GM18870 (cell line): ENCODE results near the gene GLG1.
"Not testable (repeated sequence)": the region's sequence is repeated elsewhere in the genome, so short reads cannot be mapped to it uniquely, and the experiment has no call there.

Source experiments
- ATAC-seq: cut with Tn5 transposase; IDR thresholded peaks from one replicate; pipeline ENCODE4 v1.9.1; 2021; ENCODE audit warnings: moderate library complexity; ENCODE audit not compliant: unreplicated experiment

GLG1 gene

DNA sequence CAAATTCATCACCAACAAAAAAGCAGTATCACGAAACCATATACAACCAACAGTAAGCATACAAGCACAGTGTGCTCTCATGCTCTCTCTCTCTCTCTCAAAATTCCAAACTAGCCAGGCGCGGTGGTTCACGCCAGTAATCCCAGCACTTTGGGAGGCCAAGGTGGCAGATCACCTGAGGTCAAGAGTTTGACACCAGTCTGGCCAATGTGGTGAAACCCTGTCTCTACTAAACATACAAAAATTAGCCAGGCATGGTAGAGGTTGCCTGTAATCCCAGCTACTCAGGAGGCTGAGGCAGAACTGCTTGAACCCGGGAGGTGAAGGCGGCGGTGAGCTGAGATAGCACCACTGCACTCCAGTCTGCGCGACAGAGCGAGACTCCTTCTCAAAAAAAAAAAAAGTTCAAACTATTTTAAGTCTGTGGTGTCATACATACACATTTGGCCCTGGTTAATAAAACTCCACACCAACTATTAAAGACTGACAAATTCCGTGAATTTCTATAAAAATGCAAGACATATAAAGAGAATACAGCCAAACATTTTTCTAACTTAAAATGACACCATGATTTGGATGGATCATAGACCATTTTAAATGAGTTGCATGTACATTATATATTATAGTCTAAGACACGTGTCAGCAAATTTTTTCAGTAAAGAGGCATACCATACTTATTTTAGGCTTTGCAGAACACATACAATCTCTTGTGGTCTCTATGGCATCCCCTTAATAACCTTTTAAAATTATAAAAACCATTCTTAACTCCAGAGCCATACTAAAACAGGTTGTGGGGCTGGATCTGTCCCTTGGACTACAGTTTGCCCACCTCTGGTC, 30.9 kb downstream of the GLG1 start:
- no peak for ATAC-seq

DNA sequence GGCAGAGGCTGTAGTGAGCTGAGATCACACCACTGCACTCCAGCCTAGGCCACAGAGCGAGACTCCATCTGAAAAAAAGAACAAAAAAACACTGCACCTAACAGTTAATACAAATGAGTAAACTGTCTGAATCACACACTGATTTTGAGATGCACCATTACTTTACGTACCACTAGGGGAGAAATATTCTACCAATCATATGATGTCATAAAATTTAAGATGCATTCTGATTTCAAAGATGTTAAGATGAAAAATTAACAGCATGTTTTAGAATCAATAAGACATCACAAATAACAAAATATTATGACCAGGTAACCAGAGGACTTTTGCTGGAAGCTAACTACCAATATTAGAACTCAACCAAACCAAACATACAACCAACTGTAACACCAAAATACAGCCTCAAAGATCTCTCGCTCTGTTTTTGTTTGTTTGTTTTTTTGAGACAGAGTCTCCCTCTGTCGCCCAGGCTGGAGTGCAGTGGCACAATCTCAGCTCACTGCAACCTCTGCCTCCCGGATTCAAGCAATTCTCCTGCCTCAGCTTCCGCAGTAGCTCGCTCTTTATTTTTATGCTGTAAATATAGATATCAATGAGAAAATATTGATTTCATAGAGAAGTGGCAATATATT, 31.6 kb downstream of the GLG1 start:
- no peak for ATAC-seq

DNA sequence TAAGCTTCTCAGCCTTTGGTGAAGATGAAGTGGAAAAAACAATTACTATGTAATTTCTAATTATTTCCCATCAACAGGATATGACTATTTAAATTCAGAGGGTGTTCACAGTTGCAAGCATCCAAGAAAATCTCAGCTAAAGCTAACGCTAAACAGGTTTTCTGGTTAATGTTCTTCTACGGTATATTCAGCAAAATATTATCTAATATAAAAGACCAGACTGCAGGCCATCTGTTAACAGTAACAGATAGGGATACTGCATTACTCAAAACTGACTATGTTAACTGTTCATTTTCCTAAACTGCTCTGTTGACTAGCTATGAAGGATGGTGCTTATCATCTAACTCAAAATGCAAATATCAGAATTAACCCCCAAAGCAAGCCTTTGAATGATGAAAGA, 32.8 kb downstream of the GLG1 start:
- ATAC-seq = no peak

DNA sequence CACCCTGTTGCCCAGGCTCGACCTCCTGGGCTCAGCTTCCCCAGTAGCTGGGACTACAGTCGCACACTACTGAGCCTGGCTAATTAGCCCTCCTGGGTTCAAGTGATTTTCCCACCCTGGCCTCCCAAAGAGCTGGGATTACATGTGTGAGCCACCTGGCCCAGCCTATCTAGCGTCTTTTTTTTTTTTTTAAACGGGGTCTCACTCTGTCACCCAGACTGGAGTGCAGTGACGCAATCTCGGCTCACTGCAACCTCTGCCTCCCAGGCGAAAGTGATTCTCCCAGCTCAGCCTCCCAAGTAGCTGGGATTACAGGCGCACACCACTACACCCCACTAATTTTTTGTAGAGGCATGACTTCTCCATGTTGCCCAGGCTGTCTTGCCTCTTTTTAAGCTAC, 33.3 kb downstream of the GLG1 start:
- ATAC-seq = no peak

DNA sequence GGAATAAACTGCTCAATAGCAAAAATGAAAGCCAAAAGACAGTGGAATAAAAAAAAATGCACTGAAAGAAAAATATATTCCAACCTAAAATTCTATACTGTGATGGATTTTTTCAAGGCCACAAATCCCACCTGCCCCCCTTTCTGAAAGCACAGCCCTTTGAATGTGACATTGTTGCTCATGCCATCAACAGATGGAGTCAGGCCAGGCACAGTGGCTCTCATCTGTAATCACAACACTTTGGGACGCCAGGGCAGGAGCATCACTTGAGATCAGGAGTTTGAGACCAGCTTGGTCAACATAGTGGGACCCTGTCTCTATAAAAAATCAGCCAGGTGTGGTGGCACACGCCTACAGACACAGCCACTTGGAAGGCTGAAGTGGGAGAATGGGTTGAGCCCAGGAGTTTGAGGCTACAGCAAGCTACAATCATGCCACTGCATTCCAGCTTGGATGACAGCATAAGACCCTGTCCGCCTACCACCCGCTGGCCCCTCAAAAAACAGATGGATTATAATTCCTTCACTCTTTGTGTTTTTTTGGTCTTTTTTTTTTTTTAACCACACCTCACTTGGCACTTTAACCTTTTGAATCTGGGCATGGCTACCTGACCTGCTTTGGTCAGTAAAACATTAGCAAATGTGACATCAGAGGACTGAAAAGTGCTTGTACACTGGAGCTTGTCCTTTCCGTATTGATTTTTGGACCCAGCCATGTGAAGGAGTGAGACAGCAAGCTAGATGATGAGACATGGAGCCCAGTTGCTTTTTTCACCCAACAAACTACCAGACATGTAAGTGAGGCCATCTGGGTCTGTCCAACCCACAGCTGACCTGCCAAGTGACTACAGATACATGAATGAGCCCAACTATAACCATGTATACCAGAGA, 36.3 kb downstream of the GLG1 start:
- no peak for ATAC-seq

DNA sequence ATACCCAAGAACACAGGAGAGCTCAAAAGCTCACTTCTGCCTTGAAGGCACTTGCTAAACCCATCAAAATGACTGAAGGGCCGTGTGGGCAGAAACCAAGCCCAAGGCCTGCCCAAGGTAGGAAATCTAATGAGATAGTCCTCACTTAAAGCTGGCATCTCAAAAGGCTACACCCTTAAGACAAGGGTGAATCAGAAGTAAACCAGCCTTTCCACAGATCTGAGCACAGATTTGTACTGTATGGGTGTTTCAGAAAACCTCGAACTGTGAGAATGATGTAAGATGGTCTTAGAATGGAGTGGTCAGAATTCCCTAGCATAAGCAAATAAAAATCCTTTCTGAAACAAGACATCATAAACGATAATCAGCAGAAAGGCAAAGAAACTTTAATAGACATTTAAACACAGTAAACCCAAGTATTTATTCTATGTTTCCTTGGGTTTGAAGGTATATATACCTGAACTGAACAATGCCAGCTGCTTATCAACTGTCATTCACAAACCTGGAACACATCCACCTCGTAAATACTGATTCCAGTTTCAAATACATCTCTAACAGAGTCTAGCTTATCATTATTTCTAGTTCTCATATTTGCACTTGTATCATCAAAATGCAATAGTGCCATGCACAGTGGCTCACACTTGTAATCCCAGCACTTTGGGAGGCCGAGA, 37.8 kb downstream of the GLG1 start:
- no peak for ATAC-seq

DNA sequence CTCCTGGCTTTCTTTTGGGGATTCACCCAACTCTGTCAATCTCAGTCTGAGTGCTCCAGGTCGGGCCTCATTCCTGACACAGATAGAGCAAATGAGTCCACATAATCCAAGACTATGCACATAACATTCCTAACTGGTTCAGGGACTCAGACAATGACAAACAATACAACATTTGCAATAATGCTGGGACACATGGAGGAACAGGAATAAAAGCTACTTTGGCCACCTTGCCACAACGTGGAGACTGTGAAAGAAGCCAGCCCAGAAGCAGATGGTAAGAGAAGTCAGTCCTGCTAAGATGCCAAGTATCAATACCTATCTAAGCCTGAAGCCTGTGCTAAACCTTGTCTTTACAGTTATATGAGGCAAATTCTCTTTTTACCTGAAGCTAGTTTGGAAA, 39.0 kb downstream of the GLG1 start:
- no peak for ATAC-seq

DNA sequence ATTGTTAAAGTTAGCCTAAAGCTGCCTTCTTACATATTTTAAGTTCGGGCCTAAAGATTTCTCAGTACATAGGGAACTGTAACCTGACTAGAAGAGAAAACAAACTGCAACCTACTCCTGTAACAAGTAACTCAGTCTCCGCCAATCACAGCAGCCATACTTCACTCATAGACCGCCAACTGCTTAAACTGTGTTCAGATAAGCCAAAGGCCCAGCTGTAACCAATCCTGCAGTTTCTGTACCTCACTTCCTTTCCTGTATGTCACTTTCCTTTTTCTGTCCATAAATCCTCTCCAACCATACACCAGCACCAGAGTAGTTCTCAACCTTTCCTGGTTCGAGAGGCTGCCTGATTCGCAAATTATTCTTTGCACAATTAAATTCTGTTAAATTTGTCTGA, 41.5 kb downstream of the GLG1 start:
- no peak for ATAC-seq

DNA sequence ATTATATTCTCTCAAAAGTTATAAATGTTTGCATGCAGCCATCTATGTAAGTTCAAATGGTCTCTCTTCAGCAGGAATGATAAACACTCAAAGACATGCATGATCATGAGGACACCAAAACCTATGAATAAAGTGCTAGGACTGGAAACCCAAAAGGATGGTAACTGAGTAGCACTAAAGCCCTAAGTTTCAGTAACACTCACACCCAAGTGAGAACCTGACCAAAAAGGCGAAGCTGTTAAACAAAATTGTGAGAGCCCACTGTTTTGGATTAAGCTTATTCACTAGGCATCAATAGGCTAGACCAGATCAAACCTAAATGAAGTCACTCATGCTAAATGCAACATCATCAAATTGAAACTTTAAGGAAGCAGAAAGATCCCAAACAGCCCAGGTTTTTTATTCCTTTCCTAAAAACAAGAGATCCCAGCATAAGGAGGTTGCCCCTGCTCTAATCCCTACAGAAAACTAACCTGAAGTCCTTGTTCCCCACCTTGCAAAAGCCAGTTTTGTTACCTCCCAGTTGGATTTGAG, 42.4 kb downstream of the GLG1 start:
- ATAC-seq = no peak

DNA sequence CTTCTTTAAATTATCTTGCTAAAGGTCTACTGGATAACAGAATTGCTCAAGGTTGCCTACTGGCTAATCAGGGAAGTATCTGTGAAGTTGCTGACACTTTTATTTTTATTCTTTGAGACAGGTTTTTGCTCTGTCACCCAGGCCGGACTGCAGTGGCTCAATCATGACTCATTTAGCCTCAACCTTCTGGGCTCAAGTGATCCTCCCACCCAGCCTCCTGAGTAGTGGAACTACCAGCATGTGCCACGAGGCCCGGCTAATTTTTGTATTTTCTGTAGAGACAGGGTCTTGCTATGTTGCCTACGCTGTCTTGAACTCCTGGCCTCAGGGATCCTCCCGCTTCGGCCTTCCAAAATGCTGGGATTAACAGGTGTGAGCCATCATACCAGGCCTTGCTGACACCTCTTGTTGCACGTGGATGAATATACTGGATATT, 43.1 kb downstream of the GLG1 start:
- ATAC-seq = no peak

DNA sequence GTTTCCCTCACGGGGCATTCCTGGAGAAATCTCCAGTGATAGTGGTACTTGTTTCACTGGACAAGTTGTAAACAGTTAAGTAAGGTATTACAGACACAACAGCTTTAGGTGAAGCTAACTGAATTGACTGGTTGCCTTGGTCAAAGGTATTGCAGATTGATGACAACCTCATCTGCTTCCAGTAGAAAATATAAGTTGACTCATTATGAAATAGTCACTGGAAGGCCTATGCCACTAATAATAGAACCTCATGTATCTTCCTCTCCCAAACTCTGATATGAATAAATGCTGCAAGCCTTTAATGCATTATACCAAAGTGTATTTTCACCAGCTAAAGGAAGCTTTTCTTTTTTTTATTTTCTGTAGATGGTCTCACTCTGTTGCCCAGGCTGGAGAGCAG, 44.8 kb downstream of the GLG1 start:
- no peak for ATAC-seq

DNA sequence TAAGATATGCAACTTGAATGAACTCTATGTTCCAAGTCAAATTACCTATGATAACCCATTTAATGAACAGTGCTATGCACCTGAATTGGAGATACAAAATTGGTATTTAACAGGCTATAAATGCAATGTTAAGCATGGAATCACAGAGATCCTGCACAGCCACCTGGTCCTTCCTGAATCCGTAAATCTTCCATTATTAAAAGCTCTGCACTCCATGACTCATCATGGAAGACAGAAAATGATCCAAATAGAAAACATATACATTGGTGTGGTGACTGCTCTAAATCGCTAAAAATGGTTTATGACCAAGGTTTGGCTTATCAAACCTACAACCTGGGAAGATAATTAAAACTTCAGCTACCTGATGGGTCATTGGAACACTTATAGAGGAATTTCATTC, 45.3 kb downstream of the GLG1 start:
- no peak for ATAC-seq

DNA sequence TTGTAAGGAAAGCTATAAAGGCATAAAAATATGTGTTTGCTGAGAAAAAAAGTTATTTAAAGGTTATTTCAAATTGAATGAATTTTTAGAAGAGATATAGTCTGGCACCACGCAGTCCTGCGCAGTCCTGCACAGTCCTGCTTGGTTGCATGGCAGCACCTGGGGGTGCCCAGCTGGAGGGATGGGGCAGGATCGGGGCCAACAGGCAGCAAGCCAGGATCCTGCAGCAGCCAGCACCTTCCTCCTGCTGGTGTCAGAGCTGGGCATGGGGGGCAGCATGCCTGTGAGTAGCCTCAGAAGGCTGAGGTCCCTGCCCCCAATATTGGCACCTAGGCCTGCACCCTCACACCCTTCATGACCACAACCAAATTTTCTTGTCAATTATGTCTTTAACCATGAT, 46.0 kb downstream of the GLG1 start:
- no peak for ATAC-seq

DNA sequence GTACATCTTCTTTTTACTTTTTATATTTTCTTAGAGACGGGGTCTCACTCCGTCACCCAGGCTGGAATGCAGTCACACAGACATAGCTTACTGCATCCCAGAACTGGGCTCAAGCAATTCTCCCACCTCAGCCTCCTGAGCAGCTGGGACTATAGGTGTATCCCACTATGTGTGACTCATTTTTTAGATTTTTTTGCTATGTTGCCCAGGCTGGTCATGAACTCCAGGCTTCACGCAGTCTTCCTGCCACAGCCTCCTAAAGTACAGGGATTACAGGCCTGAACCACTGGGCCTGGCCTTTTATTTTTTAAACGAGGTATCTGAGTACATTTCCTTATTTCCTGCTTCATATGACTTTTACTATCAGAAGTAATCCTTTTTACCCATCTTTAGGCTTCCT, 48.0 kb downstream of the GLG1 start:
- no peak for ATAC-seq

DNA sequence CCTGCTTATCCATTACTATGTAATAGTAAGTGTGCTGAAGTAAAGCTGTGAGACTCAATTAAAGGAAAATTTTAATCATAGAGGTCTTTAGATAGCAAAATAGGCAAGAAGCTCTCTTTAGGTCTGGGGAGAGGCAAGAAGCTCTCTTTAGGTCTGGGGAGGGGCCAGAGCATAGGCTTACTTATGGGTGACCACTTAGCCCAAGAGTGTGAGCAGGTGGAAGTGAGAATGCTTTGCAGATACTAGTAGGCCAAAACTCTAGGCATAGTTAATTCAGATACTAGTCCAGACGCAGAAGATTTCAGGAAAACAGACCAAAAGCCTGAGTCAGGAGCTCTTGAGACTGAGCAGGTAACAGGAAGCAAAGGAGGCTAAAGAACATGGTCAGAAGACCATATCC, 49.6 kb downstream of the GLG1 start:
- no peak for ATAC-seq

DNA sequence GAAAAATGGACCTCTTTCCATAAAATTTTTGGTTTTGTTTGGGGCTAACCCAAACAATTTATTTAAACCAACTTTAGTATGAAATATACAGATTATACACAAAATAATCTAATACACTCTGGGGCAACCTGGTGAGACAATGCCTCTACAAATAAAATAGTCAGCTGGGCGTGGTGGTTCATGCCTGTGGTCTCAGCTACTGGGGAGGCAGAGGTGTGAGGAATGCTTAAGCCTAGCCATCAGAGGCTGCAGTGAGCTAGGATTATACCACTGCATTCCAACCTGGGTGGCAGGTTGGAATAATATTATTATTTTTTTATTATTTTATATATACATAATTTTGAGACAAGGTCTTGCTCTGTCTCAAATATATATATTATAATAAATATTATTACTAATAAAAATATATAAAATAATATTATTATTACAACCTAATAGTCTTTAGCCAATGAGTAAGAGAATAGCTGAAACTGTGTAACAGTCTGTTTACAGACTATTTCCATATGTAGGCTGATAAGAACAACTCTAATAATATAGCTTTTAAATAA, 50.5 kb downstream of the GLG1 start:
- no peak for ATAC-seq

DNA sequence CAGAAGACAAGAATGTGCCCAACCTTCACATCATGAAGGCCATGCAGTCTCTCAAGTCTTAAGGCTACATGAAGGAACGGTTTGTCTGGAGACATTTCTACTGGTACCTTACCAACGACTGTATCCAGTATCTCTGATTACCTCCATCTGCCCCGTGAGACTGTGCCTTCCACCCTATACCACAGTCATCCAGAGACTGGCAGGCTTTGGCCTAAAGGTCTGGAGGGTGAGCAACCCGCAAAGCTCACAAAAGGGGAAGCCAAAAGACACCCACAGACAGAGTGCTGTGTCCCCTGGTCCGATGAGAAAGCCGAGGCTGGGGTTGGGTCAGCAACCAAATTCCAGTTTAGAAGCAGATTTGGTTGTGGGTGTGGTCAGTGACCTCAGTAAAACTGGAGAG, 54.6 kb downstream of the GLG1 start:
- not testable (repeated sequence) for ATAC-seq

DNA sequence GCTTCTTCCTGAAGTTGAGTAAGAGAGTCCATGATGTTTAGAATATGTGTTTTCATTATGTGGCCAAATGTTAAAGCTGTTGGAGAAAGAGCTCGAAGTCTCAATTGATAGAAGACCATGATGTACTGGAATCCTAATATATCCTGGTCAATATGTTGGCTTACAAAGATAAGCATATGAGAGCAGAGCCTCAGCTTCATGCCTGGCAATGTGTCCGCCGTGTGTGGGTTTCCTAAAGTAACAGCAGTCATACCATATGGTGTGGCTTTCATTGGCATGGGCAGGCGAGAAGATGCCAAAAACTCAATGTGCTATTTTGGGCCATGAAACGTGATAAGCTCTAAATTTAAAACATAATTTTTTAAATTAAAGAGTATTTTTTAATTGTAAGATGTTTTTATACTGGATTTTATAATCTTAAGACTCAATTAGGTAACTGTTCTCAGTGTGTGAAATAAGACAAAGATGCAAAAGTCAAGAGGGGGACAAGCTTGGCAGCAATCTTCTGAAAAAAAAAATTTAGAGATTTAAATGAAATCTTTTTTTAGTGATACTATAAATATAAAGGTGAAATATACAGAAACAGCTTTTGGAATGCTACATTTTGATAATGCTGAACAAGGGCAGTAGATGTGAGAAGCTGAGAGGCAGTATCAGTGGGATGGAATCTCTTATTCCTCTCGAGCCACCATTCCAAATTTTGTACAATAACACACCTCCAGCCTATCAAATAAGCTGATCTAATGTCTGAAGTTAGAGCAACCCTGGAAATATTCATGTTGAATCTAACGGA, 56.5 kb downstream of the GLG1 start:
- ATAC-seq = not testable (repeated sequence)

DNA sequence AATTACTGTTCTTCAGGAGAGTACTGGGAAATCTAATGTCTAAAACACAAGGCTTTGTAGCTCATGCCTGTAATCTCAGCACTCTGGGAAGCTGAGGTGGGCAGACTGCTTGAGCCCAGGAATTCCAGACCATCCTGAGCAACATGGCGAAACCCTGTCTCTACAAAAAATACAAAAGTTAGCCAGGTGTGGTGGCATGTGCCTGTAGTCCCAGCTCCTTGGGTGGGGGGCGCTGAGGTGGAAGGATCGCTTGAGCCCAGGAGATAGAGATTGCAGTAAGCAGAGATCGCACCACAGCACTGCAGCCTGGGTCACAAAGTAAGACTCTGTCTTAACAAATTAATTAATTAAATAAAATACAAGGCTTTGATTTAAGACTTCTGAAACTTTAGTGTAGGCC, 60.8 kb downstream of the GLG1 start:
- not testable (repeated sequence) for ATAC-seq
